ES-I3 (cell line): ENCODE data around the gene COL11A2.
A peak's percentile ranks its signal among the peaks of the same experiment; 100 is the strongest.

Experiments used
- H3K36me3 ChIP-seq: 2 replicates; pipeline ENCODE4 v1.6.1; 2013; ENCODE audit warnings: mild to moderate bottlenecking, low read length, control low read depth, moderate library complexity; ENCODE audit not compliant: insufficient read depth
- H3K4me1 ChIP-seq: 2 replicates; pipeline ENCODE4 v1.6.1; 2013; ENCODE audit warnings: mild to moderate bottlenecking, control low read depth, low read length; ENCODE audit not compliant: insufficient read depth
- H3K9ac ChIP-seq: 2 replicates; pipeline ENCODE4 v1.6.1; 2013; ENCODE audit warnings: low read depth, mild to moderate bottlenecking, low read length, moderate library complexity
- H3K9me3 ChIP-seq: 2 replicates; pipeline ENCODE4 v1.6.1; 2013; ENCODE audit warnings: mild to moderate bottlenecking, low read length, moderate library complexity; ENCODE audit not compliant: control insufficient read depth, insufficient read depth

COL11A2 gene

GRCh38 chr6:33191383-33192104 lies 723 bp downstream of the COL11A2 start:
- Histone ChIP-seq H3K4me1 (no peaks in the 10 kb centered on the region), H3K36me3 (no peaks in the 10 kb centered on the region), H3K9ac (peak overlapping the region; percentile 34; the same call in 1 of the 2 replicates), H3K9me3 (no peaks in the 10 kb centered on the region)

- no peaks in the 10 kb centered on the region for H3K9me3 ChIP-seq
These were observed 1.7 kb downstream of the COL11A2 start for GRCh38 chr6:33190504-33191107.

GRCh38 chr6:33189625-33190448 lies 2.4 kb downstream of the COL11A2 start:
- no peaks in the 10 kb centered on the region for H3K36me3 ChIP-seq
- H3K4me1 ChIP-seq, result no peaks in the 10 kb centered on the region
- no peak overlapping the region for H3K9ac ChIP-seq
- H3K9me3 ChIP-seq, result no peaks in the 10 kb centered on the region

More at GRCh38 chr6:33190504-33191107, 1.7 kb downstream of the COL11A2 start:
- H3K9ac ChIP-seq, result no peak overlapping the region
- no peaks in the 10 kb centered on the region for H3K4me1 ChIP-seq
- no peaks in the 10 kb centered on the region for H3K36me3 ChIP-seq

- Histone ChIP-seq H3K36me3 (no peaks in the 10 kb centered on the region), H3K9ac (no peak overlapping the region), H3K4me1 (no peaks in the 10 kb centered on the region), H3K9me3 (no peaks in the 10 kb centered on the region)
These were observed 3.1 kb downstream of the COL11A2 start for GRCh38 chr6:33189164-33189563.

GRCh38 chr6:33187809-33188208 lies 4.5 kb downstream of the COL11A2 start:
- H3K9me3 ChIP-seq, result no peaks in the 10 kb centered on the region
- no peaks in the 10 kb centered on the region for H3K4me1 ChIP-seq
- H3K9ac ChIP-seq, result no peak overlapping the region
- no peaks in the 10 kb centered on the region for H3K36me3 ChIP-seq

- H3K9me3 ChIP-seq, result no peaks in the 10 kb centered on the region
- no peaks in the 10 kb centered on the region for H3K4me1 ChIP-seq
These were observed 6.5 kb downstream of the COL11A2 start for GRCh38 chr6:33185654-33186187.

GRCh38 chr6:33185190-33185589 lies 7.1 kb downstream of the COL11A2 start:
- Histone ChIP-seq H3K9me3 (no peaks in the 10 kb centered on the region), H3K9ac (no peak overlapping the region), H3K4me1 (no peaks in the 10 kb centered on the region), H3K36me3 (no peaks in the 10 kb centered on the region)

More at GRCh38 chr6:33185654-33186187, 6.5 kb downstream of the COL11A2 start:
- no peaks in the 10 kb centered on the region for H3K36me3 ChIP-seq
- no peak overlapping the region for H3K9ac ChIP-seq

- Histone ChIP-seq H3K9ac (no peak overlapping the region), H3K4me1 (no peaks in the 10 kb centered on the region), H3K9me3 (no peaks in the 10 kb centered on the region), H3K36me3 (no peaks in the 10 kb centered on the region)
These were observed 9.1 kb downstream of the COL11A2 start for GRCh38 chr6:33183071-33183683.

GRCh38 chr6:33181141-33181540 lies 11.1 kb downstream of the COL11A2 start:
- Histone ChIP-seq H3K9ac (no peak overlapping the region), H3K9me3 (no peaks in the 10 kb centered on the region), H3K4me1 (no peaks in the 10 kb centered on the region), H3K36me3 (no peaks in the 10 kb centered on the region)

GRCh38 chr6:33178755-33179475 lies 13.4 kb downstream of the COL11A2 start:
- Histone ChIP-seq H3K9ac (no peak overlapping the region), H3K9me3 (no peaks in the 10 kb centered on the region), H3K4me1 (no peaks in the 10 kb centered on the region), H3K36me3 (no peaks in the 10 kb centered on the region)

- no peak overlapping the region for H3K9ac ChIP-seq
- no peaks in the 10 kb centered on the region for H3K36me3 ChIP-seq
- no peaks in the 10 kb centered on the region for H3K4me1 ChIP-seq
- no peaks in the 10 kb centered on the region for H3K9me3 ChIP-seq
These were observed 14.5 kb downstream of the COL11A2 start for GRCh38 chr6:33177552-33178446.

GRCh38 chr6:33176906-33177305 lies 15.4 kb downstream of the COL11A2 start:
- H3K4me1 ChIP-seq, result no peaks in the 10 kb centered on the region
- H3K36me3 ChIP-seq, result no peaks in the 10 kb centered on the region
- no peak overlapping the region for H3K9ac ChIP-seq
- H3K9me3 ChIP-seq, result no peaks in the 10 kb centered on the region
